Measurements from ENCODE around the gene PAQR7. TPM values are rescaled to one million over a fixed set of nuclear protein-coding genes. Genes with fewer than 3 reads are reported as not detected.

PAQR7 gene
- total RNA-seq, 1 experiment from 2014 or later: 6.4 TPM

DNA sequence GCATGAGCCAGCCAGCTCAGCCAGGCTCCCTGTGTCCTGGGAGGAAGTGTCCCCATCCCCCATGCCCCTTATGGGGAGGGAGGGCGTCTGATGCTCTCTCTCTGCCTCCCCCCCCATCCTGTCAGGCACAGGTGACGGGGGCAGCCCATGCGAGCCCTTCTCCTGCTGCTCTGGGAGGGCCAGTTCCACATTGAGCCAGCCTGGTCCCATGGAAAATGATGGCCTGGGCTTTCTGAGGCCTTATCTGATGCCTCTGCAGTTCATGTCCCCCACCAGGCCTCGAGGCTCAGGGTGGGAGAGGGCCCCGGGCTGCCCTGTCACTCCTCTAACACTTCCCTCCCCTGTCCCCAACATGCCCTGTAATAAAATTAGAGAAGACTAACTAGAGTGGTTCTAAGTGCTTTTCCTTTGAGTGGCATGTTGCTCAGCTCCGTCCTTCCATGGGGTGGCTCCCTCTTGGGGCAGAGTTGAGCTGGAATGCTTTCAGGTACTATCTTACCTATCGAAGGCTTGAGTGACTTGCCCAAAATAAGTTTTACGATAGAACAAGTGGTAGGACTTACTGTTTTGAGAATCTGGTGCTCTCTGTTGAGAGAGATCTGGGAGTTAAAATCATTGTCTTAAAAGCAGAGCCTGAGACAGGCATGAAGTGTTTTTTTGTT is 57.5 kb downstream of the PAQR7 start:
- Histone ChIP-seq H3K79me2 (ENCODE audit: low read length) (peaks cover 29% of the 10 kb centered on the region), H3K4me1 (ENCODE audit: insufficient read depth, low read length) (peaks cover 23% of the 10 kb centered on the region)
- intact Hi-C loops (cut with micrococcal nuclease): no loop called here

DNA sequence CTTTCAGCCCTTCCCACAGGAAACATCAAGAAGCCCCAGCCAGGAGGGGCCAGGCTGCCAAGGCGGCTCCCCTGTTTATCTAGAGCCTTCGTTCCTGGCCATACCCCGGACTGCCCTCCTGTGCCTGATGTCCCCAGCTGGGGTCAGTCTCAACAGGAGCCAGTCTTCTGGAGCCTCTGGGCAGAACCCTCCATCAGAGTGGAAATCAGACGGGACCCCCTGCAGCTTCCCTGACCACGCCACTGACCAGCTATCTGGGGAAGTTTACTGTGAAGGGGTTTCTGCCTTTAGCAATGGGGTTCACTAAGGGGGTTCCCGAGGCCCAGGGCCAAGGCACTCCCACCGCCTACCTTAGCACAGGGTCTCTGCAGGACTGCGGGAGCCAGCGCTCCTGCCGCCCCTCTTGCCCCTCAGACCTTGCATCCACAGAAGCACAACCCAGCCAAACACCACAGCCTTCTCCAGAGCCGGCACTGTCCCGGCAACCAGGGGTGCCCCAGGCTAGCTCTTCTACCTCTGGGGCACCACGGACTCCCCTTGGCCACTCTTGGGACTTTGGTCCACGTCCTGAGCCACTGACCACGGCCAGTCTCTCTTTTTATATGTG is 59.3 kb downstream of the PAQR7 start:
- no peak overlapping the region for H2AFZ ChIP-seq (ENCODE audit: low read length)
- no peak for ATAC-seq
- no peaks in the 10 kb centered on the region for H3K27me3 ChIP-seq (ENCODE audit: low read length)
- TSS peak; percentile 6 for BruUV-seq (replicated peaks)
- intact Hi-C loops (cut with micrococcal nuclease): no loop called here
- no peaks in the 10 kb centered on the region for H3K9me3 ChIP-seq (ENCODE audit: low read length)
- CTCF ChIA-PET: no interaction called here
- H3K4me2 ChIP-seq (ENCODE audit: low read length): no peak overlapping the region
- no peaks in the 10 kb centered on the region; the same call in 1 of the 2 replicates for H3K36me3 ChIP-seq (ENCODE audit: low read depth, low read length)
- H3K79me2 ChIP-seq (ENCODE audit: low read length): peaks cover 13% of the 10 kb centered on the region
- peaks cover 2% of the 10 kb centered on the region; the same call in 1 of the 2 replicates for H4K20me1 ChIP-seq (ENCODE audit: low read length)
- H3K9me2 ChIP-seq (replicated peaks; ENCODE audit: low read length): no peaks in the 10 kb centered on the region
- H3K9ac ChIP-seq (ENCODE audit: low read length): no peak overlapping the region
- peaks cover 16% of the 10 kb centered on the region for H3K4me1 ChIP-seq (ENCODE audit: insufficient read depth, low read length)
- H3K27ac ChIP-seq (ENCODE audit: low read length): no peak overlapping the region
- no peaks in the 10 kb centered on the region for H3F3A ChIP-seq (ENCODE audit: low read length, unreplicated experiment)
- no peak for TF ChIP-seq EZH2phosphoT487 (IDR thresholded peaks at IDR 0.05; ENCODE audit: borderline replicate concordance, low read length)
- no peak for TF ChIP-seq EZH2 (IDR thresholded peaks at IDR 0.05; ENCODE audit: low read length, unreplicated experiment)
- TF ChIP-seq, protein P1, sequence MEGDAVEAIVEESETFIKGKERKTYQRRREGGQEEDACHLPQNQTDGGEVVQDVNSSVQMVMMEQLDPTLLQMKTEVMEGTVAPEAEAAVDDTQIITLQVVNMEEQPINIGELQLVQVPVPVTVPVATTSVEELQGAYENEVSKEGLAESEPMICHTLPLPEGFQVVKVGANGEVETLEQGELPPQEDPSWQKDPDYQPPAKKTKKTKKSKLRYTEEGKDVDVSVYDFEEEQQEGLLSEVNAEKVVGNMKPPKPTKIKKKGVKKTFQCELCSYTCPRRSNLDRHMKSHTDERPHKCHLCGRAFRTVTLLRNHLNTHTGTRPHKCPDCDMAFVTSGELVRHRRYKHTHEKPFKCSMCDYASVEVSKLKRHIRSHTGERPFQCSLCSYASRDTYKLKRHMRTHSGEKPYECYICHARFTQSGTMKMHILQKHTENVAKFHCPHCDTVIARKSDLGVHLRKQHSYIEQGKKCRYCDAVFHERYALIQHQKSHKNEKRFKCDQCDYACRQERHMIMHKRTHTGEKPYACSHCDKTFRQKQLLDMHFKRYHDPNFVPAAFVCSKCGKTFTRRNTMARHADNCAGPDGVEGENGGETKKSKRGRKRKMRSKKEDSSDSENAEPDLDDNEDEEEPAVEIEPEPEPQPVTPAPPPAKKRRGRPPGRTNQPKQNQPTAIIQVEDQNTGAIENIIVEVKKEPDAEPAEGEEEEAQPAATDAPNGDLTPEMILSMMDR (conservative IDR thresholded peaks at IDR 0.05; ENCODE audit: low read depth, low read length): no peak
- DNase-seq: no peak
- POLR2A ChIA-PET (ENCODE audit: unreplicated experiment): no interaction called here
- H3K4me3 ChIP-seq (ENCODE audit: low read length): no peak overlapping the region

More for the DNA sequence above, 57.5 kb downstream of the PAQR7 start:
- H3K27ac ChIP-seq (ENCODE audit: low read length): no peak overlapping the region
- BruUV-seq (replicated peaks): no TSS peak
- H3K9me3 ChIP-seq (ENCODE audit: low read length): no peaks in the 10 kb centered on the region
- no peaks in the 10 kb centered on the region for H3K27me3 ChIP-seq (ENCODE audit: low read length)
- ATAC-seq (no peak), DNase-seq (peak; percentile 47)
- no peak overlapping the region for H2AFZ ChIP-seq (ENCODE audit: low read length)
- H3F3A ChIP-seq (ENCODE audit: low read length, unreplicated experiment): no peaks in the 10 kb centered on the region
- no peaks in the 10 kb centered on the region for H3K9me2 ChIP-seq (replicated peaks; ENCODE audit: low read length)
- peaks cover 11% of the 10 kb centered on the region; the same call in 1 of the 2 replicates for H4K20me1 ChIP-seq (ENCODE audit: low read length)
- CTCF ChIA-PET: interaction anchor here (0.5 to 0.6 kb wide), 2 partner anchors 30 to 253 kb away, joined by 4 to 6 read pairs; no protein-coding TSS in a partner anchor
- no peak overlapping the region for H3K4me3 ChIP-seq (ENCODE audit: low read length)
- POLR2A ChIA-PET (ENCODE audit: unreplicated experiment): no interaction called here
- H3K9ac ChIP-seq (ENCODE audit: low read length): no peak overlapping the region
- H3K36me3 ChIP-seq (ENCODE audit: low read depth, low read length): no peaks in the 10 kb centered on the region
- H3K4me2 ChIP-seq (ENCODE audit: low read length): no peak overlapping the region; the same call in 1 of the 2 replicates
- TF ChIP-seq, protein P1 (conservative IDR thresholded peaks at IDR 0.05; ENCODE audit: low read depth, low read length): peak; percentile 56
- no peak for TF ChIP-seq EZH2 (IDR thresholded peaks at IDR 0.05; ENCODE audit: low read length, unreplicated experiment)

Measured in PC-3 (cell line).